Osteocyte (in vitro differentiated cells): Measurements from ENCODE around the gene LPGAT1. TPM values are rescaled to one million over a fixed set of nuclear protein-coding genes. Genes with fewer than 3 reads are reported as not detected.

Experiments used
- DNase-seq: peaks from one replicate; pipeline ENCODE4 v3.0.0; 2021; ENCODE audit warnings: mixed read lengths; ENCODE audit not compliant: unreplicated experiment; ENCODE audit errors: extremely low spot score
- H3K27ac Mint-ChIP-seq: one replicate; pipeline ENCODE4 v1.8.0; 2021; ENCODE audit warnings: mild to moderate bottlenecking, mixed read lengths; ENCODE audit not compliant: unreplicated experiment
- H3K27me3 Mint-ChIP-seq: one replicate; pipeline ENCODE4 v1.8.0; 2021; ENCODE audit warnings: mixed read lengths; ENCODE audit not compliant: unreplicated experiment
- H3K36me3 Mint-ChIP-seq: one replicate; pipeline ENCODE4 v1.8.0; 2021; ENCODE audit warnings: mixed read lengths; ENCODE audit not compliant: unreplicated experiment
- H3K4me1 Mint-ChIP-seq: one replicate; pipeline ENCODE4 v1.8.0; 2021; ENCODE audit warnings: mixed read lengths; ENCODE audit not compliant: unreplicated experiment
- H3K4me3 Mint-ChIP-seq: one replicate; pipeline ENCODE4 v1.8.0; 2021; ENCODE audit warnings: mild to moderate bottlenecking, moderate library complexity, mixed read lengths; ENCODE audit not compliant: unreplicated experiment
- H3K9me3 Mint-ChIP-seq: one replicate; pipeline ENCODE4 v1.8.0; 2021; ENCODE audit warnings: mixed read lengths; ENCODE audit not compliant: unreplicated experiment
- total RNA-seq: library from RNA; stranded (reverse); gene quantifications from 2 replicates; pipeline ENCODE4 v1.2.1, GENCODE V29; 2021
- TF ChIP-seq, protein P1 (sequence below): fragments of 200-600 bp; sonication (generic); IDR thresholded peaks from 2 replicates; pipeline ENCODE4 v1.5.0; 2021; ENCODE audit warnings: antibody characterized with exemption, mild to moderate bottlenecking, moderate library complexity

The LPGAT1 gene
- total RNA-seq, 1 donor from 2014 or later = 51.3 TPM

DNA sequence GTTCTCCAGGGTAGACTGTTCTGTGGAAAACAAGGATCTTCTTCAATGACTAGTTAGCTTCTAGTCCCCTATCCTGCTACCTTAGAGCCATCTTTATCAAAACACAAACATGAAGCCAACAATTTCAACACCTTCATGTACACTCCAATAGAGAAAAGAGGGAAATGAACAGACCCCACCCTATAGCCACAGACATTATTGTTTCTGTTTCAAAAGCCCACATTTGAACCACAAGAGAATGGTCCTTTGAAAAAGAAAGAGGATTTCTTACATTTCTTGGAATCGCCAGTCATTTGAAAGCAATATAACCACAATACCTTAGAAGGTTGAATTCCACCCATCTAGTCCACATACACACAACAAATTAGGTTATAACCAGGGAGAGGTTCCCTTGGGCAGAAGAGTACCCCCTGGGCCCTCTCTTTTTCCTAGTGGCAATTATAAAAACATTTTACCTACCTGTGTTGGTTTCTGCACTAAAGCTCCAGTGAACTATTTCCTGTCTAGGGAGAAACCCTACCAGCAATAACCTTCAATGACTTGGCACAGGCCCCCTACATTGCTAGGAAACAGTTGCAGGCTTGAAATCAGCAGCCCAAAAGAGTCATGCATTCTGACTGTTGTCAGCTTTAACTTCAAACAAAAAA lies 2.7 kb upstream of the LPGAT1 start:
- Mint-ChIP-seq H3K27me3 (peaks cover 7% of the 10 kb centered on the region), H3K36me3 (no peaks in the 10 kb centered on the region), H3K9me3 (no peaks in the 10 kb centered on the region), H3K27ac (no peak overlapping the region), H3K4me3 (no peak overlapping the region), H3K4me1 (peaks cover 16% of the 10 kb centered on the region)
- no peak for DNase-seq
- TF ChIP-seq, protein P1, sequence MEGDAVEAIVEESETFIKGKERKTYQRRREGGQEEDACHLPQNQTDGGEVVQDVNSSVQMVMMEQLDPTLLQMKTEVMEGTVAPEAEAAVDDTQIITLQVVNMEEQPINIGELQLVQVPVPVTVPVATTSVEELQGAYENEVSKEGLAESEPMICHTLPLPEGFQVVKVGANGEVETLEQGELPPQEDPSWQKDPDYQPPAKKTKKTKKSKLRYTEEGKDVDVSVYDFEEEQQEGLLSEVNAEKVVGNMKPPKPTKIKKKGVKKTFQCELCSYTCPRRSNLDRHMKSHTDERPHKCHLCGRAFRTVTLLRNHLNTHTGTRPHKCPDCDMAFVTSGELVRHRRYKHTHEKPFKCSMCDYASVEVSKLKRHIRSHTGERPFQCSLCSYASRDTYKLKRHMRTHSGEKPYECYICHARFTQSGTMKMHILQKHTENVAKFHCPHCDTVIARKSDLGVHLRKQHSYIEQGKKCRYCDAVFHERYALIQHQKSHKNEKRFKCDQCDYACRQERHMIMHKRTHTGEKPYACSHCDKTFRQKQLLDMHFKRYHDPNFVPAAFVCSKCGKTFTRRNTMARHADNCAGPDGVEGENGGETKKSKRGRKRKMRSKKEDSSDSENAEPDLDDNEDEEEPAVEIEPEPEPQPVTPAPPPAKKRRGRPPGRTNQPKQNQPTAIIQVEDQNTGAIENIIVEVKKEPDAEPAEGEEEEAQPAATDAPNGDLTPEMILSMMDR = no peak

DNA sequence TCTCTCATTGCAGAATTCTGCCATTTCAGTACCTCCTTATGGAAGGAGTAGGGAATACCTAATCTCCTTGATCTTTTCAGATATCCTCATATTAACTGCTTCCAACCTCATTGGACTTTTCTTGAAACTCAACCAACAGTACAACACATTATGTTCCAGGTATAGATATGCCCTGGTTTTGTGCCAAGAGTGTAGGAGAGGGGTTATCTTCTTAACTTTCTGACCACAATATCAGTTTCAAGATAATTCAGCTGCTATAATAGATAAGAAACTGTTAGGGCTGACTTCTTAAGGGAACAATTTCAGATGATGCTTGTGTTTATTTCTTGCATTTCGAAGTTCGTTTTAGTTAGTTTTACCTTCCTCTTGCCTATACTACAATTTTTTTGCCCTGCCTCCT lies 2.1 kb upstream of the LPGAT1 start:
- no peaks in the 10 kb centered on the region for H3K9me3 Mint-ChIP-seq
- peaks cover 22% of the 10 kb centered on the region for H3K4me1 Mint-ChIP-seq
- peaks cover 7% of the 10 kb centered on the region for H3K27me3 Mint-ChIP-seq
- H3K27ac Mint-ChIP-seq = no peak overlapping the region
- TF ChIP-seq, protein P1 = no peak
- no peak overlapping the region for H3K4me3 Mint-ChIP-seq
- no peaks in the 10 kb centered on the region for H3K36me3 Mint-ChIP-seq
- no peak for DNase-seq

DNA sequence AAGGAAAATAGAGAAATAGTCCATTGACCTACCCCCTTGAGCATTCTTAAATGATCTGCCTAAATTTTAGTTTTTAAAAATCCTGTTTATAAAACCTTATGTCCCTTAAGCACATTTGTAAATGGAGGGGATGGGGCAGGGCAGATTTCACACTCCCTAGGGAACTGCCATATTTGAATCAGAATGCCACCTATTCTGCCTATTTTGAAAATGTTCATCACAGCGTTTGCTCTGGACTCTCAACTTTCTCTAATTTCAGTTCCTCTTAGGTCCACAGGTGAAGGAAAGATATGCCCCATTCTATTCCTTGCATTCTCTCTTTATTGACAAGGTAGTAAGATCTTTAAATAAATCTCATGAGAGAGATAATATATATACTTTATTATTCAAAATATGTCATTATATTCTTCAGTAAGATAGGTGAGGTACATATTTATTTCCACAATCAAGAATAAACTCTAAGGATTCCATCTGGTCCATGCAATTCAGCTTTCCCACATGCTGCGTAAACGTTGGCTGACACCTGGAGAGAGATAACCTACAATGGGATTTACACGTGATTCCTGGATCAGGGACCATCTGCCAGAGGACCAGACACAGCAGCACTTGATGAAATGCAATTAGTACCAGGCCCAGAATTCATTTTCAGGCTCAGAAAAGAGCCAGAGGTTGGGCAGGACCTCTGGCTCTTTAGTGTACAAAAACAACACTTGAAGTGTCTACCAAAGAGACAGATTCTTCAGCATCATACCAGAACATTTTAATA lies 1.2 kb upstream of the LPGAT1 start:
- H3K27me3 Mint-ChIP-seq = peaks cover 4% of the 10 kb centered on the region
- H3K4me3 Mint-ChIP-seq = peak overlapping the region; percentile 61
- TF ChIP-seq, protein P1 = no peak
- H3K9me3 Mint-ChIP-seq = no peaks in the 10 kb centered on the region
- no peak overlapping the region for H3K27ac Mint-ChIP-seq
- no peak for DNase-seq
- H3K36me3 Mint-ChIP-seq = no peaks in the 10 kb centered on the region
- H3K4me1 Mint-ChIP-seq = peaks cover 30% of the 10 kb centered on the region

DNA sequence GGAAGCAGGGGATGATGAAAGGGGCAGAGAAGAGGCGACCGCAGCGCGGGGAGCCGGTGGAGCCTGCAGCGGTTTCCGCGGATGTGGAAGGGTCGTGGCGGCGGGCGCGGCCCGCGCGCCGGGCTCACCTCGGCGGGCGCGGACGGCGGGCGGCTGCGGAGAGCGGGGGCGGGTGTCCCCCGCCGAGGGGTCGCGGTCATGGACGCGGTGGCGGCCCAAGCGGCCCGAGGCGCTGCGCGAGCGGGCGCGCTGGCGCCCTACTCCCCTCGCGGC lies 572 bp downstream of the LPGAT1 start:
- Mint-ChIP-seq H3K4me3 (peak overlapping the region; percentile 90), H3K27ac (peak overlapping the region; percentile 85)
- TF ChIP-seq, protein P1 = no peak

DNA sequence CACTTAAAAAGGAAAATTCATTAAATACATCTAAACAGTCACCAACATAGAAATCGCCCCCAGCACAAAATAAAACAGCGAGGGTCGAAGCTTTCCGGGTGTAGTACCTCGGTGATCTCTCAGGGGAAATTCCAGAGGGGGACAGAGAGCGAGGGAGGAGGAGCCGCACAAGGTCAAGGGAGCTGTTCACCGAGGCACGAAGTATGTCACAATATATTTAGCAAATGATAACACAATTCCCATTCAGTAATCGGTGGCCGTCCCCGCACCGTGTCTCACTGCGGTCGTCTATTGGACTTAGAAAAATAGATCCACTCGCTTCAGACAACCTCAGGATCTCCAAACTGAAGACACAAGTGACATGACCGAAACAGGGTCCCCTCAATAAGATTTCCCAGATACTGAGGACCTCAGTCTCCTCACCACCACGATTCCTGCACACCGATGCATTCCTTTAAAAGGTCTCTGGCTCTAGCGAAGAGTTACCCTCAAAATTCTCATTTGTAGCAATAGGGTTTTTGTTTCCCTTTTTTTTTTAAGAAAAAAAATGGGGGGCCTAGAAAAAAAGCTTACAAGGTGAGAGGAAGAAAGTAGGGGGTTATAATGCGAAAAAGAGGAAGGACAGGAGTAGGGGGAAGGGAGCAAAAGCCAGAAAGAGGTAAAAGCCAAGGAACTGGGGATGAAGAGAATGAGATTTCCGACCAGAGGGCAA lies 1.1 kb downstream of the LPGAT1 start:
- Mint-ChIP-seq H3K9me3 (no peaks in the 10 kb centered on the region), H3K4me3 (peak overlapping the region; percentile 90), H3K27ac (peak overlapping the region; percentile 85), H3K4me1 (peaks cover 36% of the 10 kb centered on the region), H3K27me3 (peaks cover 1% of the 10 kb centered on the region), H3K36me3 (peaks cover 2% of the 10 kb centered on the region)
- DNase-seq = no peak
- TF ChIP-seq, protein P1 = peak; percentile 12

More for the DNA sequence above, 572 bp downstream of the LPGAT1 start:
- DNase-seq = peak; percentile 85
- Mint-ChIP-seq H3K36me3 (no peaks in the 10 kb centered on the region), H3K4me1 (peaks cover 36% of the 10 kb centered on the region), H3K9me3 (no peaks in the 10 kb centered on the region), H3K27me3 (peaks cover 3% of the 10 kb centered on the region)
